Nephron progenitor cell (in vitro differentiated cells): ENCODE measurements around the gene MLH1.

Experiments used
- DNase-seq: peaks from one replicate; pipeline ENCODE4 v3.0.0; 2021
- H3K27ac Mint-ChIP-seq: 2 replicates; pipeline ENCODE4 v1.8.0; 2021; ENCODE audit warnings: mild to moderate bottlenecking, moderate library complexity, mixed read lengths
- H3K27me3 Mint-ChIP-seq: 2 replicates; pipeline ENCODE4 v1.8.0; 2021; ENCODE audit warnings: mild to moderate bottlenecking, low read depth, mixed read lengths; ENCODE audit not compliant: poor library complexity
- H3K36me3 Mint-ChIP-seq: 2 replicates; pipeline ENCODE4 v1.8.0; 2021; ENCODE audit warnings: low read depth, mixed read lengths
- H3K4me1 Mint-ChIP-seq: 2 replicates; pipeline ENCODE4 v1.8.0; 2021; ENCODE audit warnings: mixed read lengths
- H3K4me3 Mint-ChIP-seq: 2 replicates; pipeline ENCODE4 v1.8.0; 2021; ENCODE audit warnings: mild to moderate bottlenecking, moderate library complexity, mixed read lengths
- H3K9me3 Mint-ChIP-seq: 2 replicates; pipeline ENCODE4 v1.8.0; 2021; ENCODE audit warnings: mild to moderate bottlenecking, moderate library complexity, mixed read lengths
- CTCF ChIP-seq: fragments of 200-600 bp; sonication (generic); IDR thresholded peaks from 2 replicates; pipeline ENCODE4 v1.5.0; 2021; ENCODE audit warnings: antibody characterized with exemption

The MLH1 gene

DNA sequence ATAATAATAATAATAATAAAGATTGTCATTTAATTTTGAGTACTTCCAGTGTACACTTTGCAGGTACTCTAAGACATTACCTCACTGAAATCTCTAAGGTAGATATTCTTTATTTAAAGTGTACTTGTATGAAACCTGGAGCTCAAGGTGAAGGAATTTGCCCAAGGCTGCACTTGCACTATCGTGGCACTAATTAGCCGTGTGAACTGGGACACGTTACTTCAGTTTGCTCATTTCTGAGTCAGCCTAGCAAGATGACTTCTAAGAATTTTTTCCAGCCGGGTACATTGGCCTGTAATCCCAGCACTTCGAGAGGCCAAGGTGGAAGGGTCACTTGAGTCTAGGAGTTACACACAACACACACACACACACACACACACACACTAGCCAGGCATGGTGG is 33.5 kb downstream of the MLH1 start:
- no peak for TF ChIP-seq CTCF
- peaks cover 28% of the 10 kb centered on the region for H3K9me3 Mint-ChIP-seq
- DNase-seq = no peak
- no peaks in the 10 kb centered on the region for H3K27me3 Mint-ChIP-seq
- peaks cover 8% of the 10 kb centered on the region for H3K4me1 Mint-ChIP-seq
- H3K4me3 Mint-ChIP-seq = no peak overlapping the region
- H3K36me3 Mint-ChIP-seq = peaks cover 86% of the 10 kb centered on the region
- no peak overlapping the region for H3K27ac Mint-ChIP-seq

GRCh38 chr3:37028329-37028728 is 35.0 kb downstream of the MLH1 start:
- Mint-ChIP-seq H3K4me3 (no peak overlapping the region), H3K27ac (peak overlapping the region; percentile 89), H3K9me3 (peaks cover 23% of the 10 kb centered on the region), H3K36me3 (peaks cover 84% of the 10 kb centered on the region), H3K27me3 (no peaks in the 10 kb centered on the region), H3K4me1 (peaks cover 8% of the 10 kb centered on the region)
- DNase-seq = no peak
- TF ChIP-seq CTCF = no peak

DNA sequence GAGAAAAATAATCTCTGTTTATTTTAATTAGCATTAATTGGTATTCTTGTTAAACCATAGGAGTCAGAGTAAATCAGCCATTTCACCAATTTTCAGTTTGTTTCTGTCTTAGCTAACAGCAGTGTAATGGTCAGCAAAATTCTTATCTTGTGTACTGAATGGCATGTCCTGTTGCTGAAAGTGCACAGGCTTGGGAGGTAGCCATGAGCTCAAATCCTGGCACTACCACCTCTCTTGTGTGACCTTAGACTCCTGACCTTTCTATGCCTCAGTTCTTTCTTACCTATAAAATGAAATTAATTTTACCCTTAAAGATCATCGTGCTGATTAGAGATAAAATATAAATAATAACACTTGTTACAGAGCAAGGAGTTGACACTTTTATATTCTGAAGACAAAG is 35.8 kb downstream of the MLH1 start:
- peaks cover 84% of the 10 kb centered on the region for H3K36me3 Mint-ChIP-seq
- H3K9me3 Mint-ChIP-seq = peaks cover 18% of the 10 kb centered on the region
- peak overlapping the region; percentile 89 for H3K27ac Mint-ChIP-seq
- no peak for TF ChIP-seq CTCF
- H3K27me3 Mint-ChIP-seq = no peaks in the 10 kb centered on the region
- no peak overlapping the region for H3K4me3 Mint-ChIP-seq
- no peak for DNase-seq
- H3K4me1 Mint-ChIP-seq = peaks cover 8% of the 10 kb centered on the region

- Mint-ChIP-seq H3K27me3 (no peaks in the 10 kb centered on the region), H3K4me1 (peaks cover 8% of the 10 kb centered on the region), H3K36me3 (peaks cover 84% of the 10 kb centered on the region), H3K4me3 (no peak overlapping the region), H3K9me3 (peaks cover 17% of the 10 kb centered on the region), H3K27ac (no peak overlapping the region)
- no peak for DNase-seq
- TF ChIP-seq CTCF = no peak
These were observed 36.3 kb downstream of the MLH1 start for GRCh38 chr3:37029516-37030163.

DNA sequence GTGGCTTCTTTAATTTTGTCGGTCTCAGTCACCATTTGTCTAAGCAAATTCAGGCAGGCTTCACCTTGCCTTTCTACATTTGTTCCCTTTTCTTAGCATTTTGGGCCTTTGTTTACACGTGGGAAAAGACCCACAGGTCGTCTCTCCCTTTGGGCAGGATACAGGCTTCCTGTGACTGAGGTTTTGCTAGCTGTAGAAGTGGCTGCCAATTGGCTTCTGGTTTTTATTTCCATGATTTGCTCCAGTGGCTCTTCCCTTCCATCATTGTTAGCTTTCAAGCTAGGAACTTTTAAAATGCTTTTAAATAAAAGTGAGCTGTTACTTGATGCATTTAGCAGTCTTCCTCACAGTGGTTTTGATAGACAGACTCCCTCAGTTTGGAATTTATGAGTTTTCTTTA is 37.3 kb downstream of the MLH1 start:
- no peak overlapping the region for H3K4me3 Mint-ChIP-seq
- H3K9me3 Mint-ChIP-seq = peaks cover 21% of the 10 kb centered on the region
- no peak for TF ChIP-seq CTCF
- H3K27me3 Mint-ChIP-seq = no peaks in the 10 kb centered on the region
- H3K4me1 Mint-ChIP-seq = peaks cover 8% of the 10 kb centered on the region
- H3K27ac Mint-ChIP-seq = no peak overlapping the region
- peaks cover 84% of the 10 kb centered on the region for H3K36me3 Mint-ChIP-seq
- no peak for DNase-seq

DNA sequence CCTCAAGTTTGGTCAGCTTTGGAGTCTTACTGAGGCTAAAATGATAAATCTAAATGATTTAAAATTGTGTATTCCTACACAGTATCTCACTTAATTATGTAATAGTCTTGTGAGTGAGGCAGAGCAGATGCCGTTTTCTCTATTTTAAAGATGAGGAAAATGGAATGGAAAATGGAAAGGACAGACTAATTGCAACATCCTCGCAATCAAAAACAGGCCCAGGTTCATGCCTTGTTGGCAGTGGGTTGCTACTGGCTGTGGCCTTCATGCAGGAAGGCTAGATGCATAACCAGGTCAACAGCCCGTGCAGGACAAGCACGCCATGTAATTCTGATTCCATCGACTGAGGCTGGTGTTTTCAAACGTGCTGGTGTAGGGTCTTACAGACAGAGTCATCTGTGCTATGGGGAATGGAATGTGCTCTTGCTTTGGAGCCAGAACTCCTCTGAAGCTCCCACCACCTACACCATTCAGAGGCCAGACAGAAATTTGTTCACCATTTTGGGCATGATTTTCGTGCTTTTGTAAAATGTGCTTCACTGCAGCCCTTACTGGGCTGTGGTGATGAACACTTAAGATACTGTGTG is 37.9 kb downstream of the MLH1 start:
- peaks cover 84% of the 10 kb centered on the region for H3K36me3 Mint-ChIP-seq
- no peak overlapping the region for H3K4me3 Mint-ChIP-seq
- peak overlapping the region; percentile 66 for H3K27ac Mint-ChIP-seq
- peaks cover 8% of the 10 kb centered on the region for H3K4me1 Mint-ChIP-seq
- no peak for DNase-seq
- no peaks in the 10 kb centered on the region for H3K27me3 Mint-ChIP-seq
- peaks cover 23% of the 10 kb centered on the region for H3K9me3 Mint-ChIP-seq
- no peak for TF ChIP-seq CTCF
